ENCODE measurements around the gene SSR4. TPM values are rescaled to one million over a fixed set of nuclear protein-coding genes. Genes with fewer than 3 reads are reported as not detected.
A peak's percentile ranks its signal among the peaks of the same experiment; 100 is the strongest.
"Not testable (repeated sequence)": the region's sequence is repeated elsewhere in the genome, so short reads cannot be mapped to it uniquely, and the experiment has no call there.

SSR4 gene
- total RNA-seq, 1 experiment from 2014 or later = 179 TPM

DNA sequence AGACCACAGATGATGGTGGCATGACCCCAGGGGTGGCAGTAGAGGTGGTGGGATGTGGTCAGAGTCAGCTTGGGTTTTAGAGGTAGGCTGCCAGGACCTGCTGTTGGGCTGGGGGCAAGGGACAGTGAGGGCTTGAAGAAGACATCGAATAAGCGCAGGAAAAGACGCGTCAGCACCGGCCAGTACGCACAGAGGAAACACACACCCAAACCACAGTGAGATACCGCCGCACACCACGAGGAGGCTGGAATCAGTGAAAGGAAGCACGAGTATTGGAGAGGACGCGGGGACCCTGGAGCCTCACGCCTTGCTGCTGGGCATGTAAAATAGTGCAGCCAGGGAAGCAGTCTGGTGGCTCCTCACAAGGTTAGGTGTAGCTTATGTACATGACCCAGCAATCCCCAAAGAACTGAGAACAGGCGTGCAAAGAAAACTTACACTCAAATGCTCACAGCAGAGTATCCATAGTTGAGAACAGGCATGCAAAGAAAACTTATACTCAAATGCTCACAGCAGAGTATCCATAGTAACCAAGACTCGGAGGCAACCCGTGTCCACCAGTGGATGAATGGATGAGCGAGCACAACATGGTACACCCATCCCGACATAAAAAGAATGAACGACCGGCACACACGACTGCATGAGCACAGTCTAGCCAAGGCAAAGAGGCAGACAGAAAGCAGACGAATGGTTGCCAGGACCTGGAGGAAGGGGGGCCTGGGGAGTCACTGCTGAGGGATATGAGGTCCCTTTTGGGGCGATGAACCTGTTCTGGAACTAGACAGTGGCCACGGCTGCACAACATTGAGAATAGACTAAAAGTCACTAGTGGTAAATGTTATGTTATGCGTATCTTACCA lies 22.6 kb downstream of the SSR4 start:
- WGBS (ENCODE audit: extremely low coverage, insufficient read length, low lambda C conversion rate) = no CpG with 5 or more reads among the region's 25 CpGs
- Histone ChIP-seq H2BK15ac (ENCODE audit: low read depth, low read length) (no peak overlapping the region), H2BK120ac (ENCODE audit: low read depth, low read length, poor library complexity, severe bottlenecking) (no peak overlapping the region), H3K4me2 (ENCODE audit: insufficient read depth, insufficient read length, low read length) (no peak overlapping the region), H2AFZ (ENCODE audit: low read length) (no peak overlapping the region), H3T11ph (ENCODE audit: low read length) (no peak overlapping the region), H3K14ac (ENCODE audit: insufficient read depth, low read length) (no peak overlapping the region), H3K27me3 (ENCODE audit: insufficient read depth, low read length) (no peaks in the 10 kb centered on the region), H4K8ac (replicated peaks; ENCODE audit: insufficient read length, low read depth, low read length) (no peak overlapping the region), H3K79me1 (ENCODE audit: insufficient read depth, low read depth, low read length, poor library complexity, severe bottlenecking) (no peaks in the 10 kb centered on the region), H4K91ac (ENCODE audit: insufficient read length, low read depth, low read length) (no peak overlapping the region), H2BK12ac (ENCODE audit: insufficient read length, low read depth, low read length) (no peak overlapping the region), H3K23ac (ENCODE audit: insufficient read length, low read depth, low read length) (no peak overlapping the region), H2BK5ac (ENCODE audit: insufficient read length, low read length) (no peak overlapping the region), H3K27ac (ENCODE audit: insufficient read length, low read depth, low read length) (no peak overlapping the region), H3K23me2 (ENCODE audit: insufficient read length, low read depth, low read length, poor library complexity, severe bottlenecking) (no peaks in the 10 kb centered on the region), H3K79me2 (ENCODE audit: insufficient read depth, low read length) (peaks cover 37% of the 10 kb centered on the region; the same call in 1 of the 2 replicates), H3K9me3 (ENCODE audit: control insufficient read depth, low read depth, low read length) (peaks cover 11% of the 10 kb centered on the region), H3K9ac (ENCODE audit: extremely low read depth, insufficient read length, low read length) (no peak overlapping the region), H3K18ac (ENCODE audit: insufficient read length, low read depth, low read length) (no peak overlapping the region), H4K5ac (ENCODE audit: insufficient read length, low read depth, low read length) (no peak overlapping the region), H4K20me1 (ENCODE audit: control insufficient read depth, insufficient read depth, insufficient read length) (no peaks in the 10 kb centered on the region), H3K4ac (ENCODE audit: low read depth, low read length) (no peak overlapping the region), H3K4me1 (ENCODE audit: insufficient read depth, low read length) (no peaks in the 10 kb centered on the region; the same call in 1 of the 2 replicates), H2AK5ac (ENCODE audit: insufficient read length, low read length) (no peak overlapping the region), H2BK20ac (ENCODE audit: low read depth, low read length, poor library complexity, severe bottlenecking) (no peak overlapping the region), H3K56ac (ENCODE audit: insufficient read length, low read depth, low read length) (no peak overlapping the region)
- H3K27me3 Mint-ChIP-seq (ENCODE audit: low read depth) = no peaks in the 10 kb centered on the region; the same call in 1 of the 2 replicates
- no peak overlapping the region for H3K4me3 Mint-ChIP-seq
- H3K4me1 Mint-ChIP-seq = peaks cover 41 to 45% of the 10 kb centered on the region in 2 experiments
- TF ChIP-seq, protein P1, sequence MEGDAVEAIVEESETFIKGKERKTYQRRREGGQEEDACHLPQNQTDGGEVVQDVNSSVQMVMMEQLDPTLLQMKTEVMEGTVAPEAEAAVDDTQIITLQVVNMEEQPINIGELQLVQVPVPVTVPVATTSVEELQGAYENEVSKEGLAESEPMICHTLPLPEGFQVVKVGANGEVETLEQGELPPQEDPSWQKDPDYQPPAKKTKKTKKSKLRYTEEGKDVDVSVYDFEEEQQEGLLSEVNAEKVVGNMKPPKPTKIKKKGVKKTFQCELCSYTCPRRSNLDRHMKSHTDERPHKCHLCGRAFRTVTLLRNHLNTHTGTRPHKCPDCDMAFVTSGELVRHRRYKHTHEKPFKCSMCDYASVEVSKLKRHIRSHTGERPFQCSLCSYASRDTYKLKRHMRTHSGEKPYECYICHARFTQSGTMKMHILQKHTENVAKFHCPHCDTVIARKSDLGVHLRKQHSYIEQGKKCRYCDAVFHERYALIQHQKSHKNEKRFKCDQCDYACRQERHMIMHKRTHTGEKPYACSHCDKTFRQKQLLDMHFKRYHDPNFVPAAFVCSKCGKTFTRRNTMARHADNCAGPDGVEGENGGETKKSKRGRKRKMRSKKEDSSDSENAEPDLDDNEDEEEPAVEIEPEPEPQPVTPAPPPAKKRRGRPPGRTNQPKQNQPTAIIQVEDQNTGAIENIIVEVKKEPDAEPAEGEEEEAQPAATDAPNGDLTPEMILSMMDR (conservative IDR thresholded peaks at IDR 0.05) = no peak
- peak overlapping the region in 1 of 3 experiments; percentile 17; a peak in 2 of 7 replicates for H3K27ac Mint-ChIP-seq
- no peak for DNase-seq
- peaks cover 0 to 27% (median 18%) of the 10 kb centered on the region in 3 experiments; a peak in 6 of 7 replicates for H3K36me3 Mint-ChIP-seq (ENCODE audit: insufficient read depth in 1 of 3, low read depth in 3 of 3)
- H3K9me3 Mint-ChIP-seq = peaks cover 68 to 73% of the 10 kb centered on the region in 2 experiments

DNA sequence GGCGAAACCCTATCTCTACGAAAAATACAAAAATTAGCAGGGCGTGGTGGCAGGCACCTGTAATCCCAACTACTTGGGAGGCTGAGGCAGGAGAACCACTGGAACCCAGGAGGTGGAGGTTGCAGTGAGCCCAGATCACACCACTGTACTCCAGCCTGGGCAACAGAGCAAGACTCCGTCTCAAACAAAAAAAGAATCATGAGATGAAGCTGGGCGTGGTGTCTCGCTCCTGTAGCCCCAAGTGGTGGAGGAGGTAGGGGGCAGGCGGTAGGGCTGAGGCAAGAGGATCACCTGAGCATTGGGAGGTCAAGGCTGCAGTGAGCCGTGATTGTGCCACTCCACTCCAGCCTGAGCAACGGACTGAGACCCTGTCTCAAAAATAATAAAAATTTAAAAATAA lies 23.6 kb downstream of the SSR4 start:
- Mint-ChIP-seq H3K36me3 (ENCODE audit: insufficient read depth in 1 of 3, low read depth in 3 of 3) (peaks cover 0 to 24% (median 19%) of the 10 kb centered on the region in 3 experiments; a peak in 6 of 7 replicates), H3K4me1 (peaks cover 31 to 41% of the 10 kb centered on the region in 2 experiments), H3K9me3 (peaks cover 69 to 71% of the 10 kb centered on the region in 2 experiments)

More for the DNA sequence above, 23.6 kb downstream of the SSR4 start:
- not testable (repeated sequence) for H3K23me2 ChIP-seq (ENCODE audit: insufficient read length, low read depth, low read length, poor library complexity, severe bottlenecking); H3K56ac ChIP-seq (ENCODE audit: insufficient read length, low read depth, low read length); H2BK12ac ChIP-seq (ENCODE audit: insufficient read length, low read depth, low read length); H3K4ac ChIP-seq (ENCODE audit: low read depth, low read length); H2BK120ac ChIP-seq (ENCODE audit: low read depth, low read length, poor library complexity, severe bottlenecking); H4K8ac ChIP-seq (replicated peaks; ENCODE audit: insufficient read length, low read depth, low read length); H2AK5ac ChIP-seq (ENCODE audit: insufficient read length, low read length); H4K5ac ChIP-seq (ENCODE audit: insufficient read length, low read depth, low read length); H2AFZ ChIP-seq (ENCODE audit: low read length); H2BK20ac ChIP-seq (ENCODE audit: low read depth, low read length, poor library complexity, severe bottlenecking); H4K20me1 ChIP-seq (ENCODE audit: control insufficient read depth, insufficient read depth, insufficient read length); H3K23ac ChIP-seq (ENCODE audit: insufficient read length, low read depth, low read length); H3K18ac ChIP-seq (ENCODE audit: insufficient read length, low read depth, low read length); H3K9ac ChIP-seq (ENCODE audit: extremely low read depth, insufficient read length, low read length); H3K27ac Mint-ChIP-seq; H3K4me2 ChIP-seq (ENCODE audit: insufficient read depth, insufficient read length, low read length); H3K4me1 ChIP-seq (ENCODE audit: insufficient read depth, low read length); H4K91ac ChIP-seq (ENCODE audit: insufficient read length, low read depth, low read length); H3K27me3 ChIP-seq (ENCODE audit: insufficient read depth, low read length); H3K27me3 Mint-ChIP-seq (ENCODE audit: low read depth); H2BK15ac ChIP-seq (ENCODE audit: low read depth, low read length); H3K27ac ChIP-seq (ENCODE audit: insufficient read length, low read depth, low read length); H3T11ph ChIP-seq (ENCODE audit: low read length); DNase-seq; H3K79me1 ChIP-seq (ENCODE audit: insufficient read depth, low read depth, low read length, poor library complexity, severe bottlenecking); H2BK5ac ChIP-seq (ENCODE audit: insufficient read length, low read length); H3K14ac ChIP-seq (ENCODE audit: insufficient read depth, low read length)
- peak overlapping the region in 1 of 2 experiments; percentile 17; a peak in 2 of 5 replicates for H3K4me3 Mint-ChIP-seq
- H3K79me2 ChIP-seq (ENCODE audit: insufficient read depth, low read length) = peaks cover 34% of the 10 kb centered on the region; the same call in 1 of the 2 replicates
- peaks cover 11% of the 10 kb centered on the region for H3K9me3 ChIP-seq (ENCODE audit: control insufficient read depth, low read depth, low read length)
- no CpG with 5 or more reads among the region's 9 CpGs for WGBS (ENCODE audit: extremely low coverage, insufficient read length, low lambda C conversion rate)

Data from H9 (cell line).